Calu3 (cell line): ENCODE data around the gene U2AF1L4. TPM values are rescaled to one million over a fixed set of nuclear protein-coding genes. Genes with fewer than 3 reads are reported as not detected.
A peak's percentile ranks its signal among the peaks of the same experiment; 100 is the strongest.

Source experiments
- BruUV-seq: library from RNA; stranded (reverse); fragments of 400-500 nt; replicated peaks from 2 replicates; lab custom pipeline; 2021; lab: Mats Ljungman, UMichigan
- CTCF ChIA-PET: fragments of 300-600 bp; sonication (Branson Sonifier 250); formaldehyde crosslinking; loops from one replicate; lab custom pipeline; 2022; ENCODE audit warnings: antibody characterized with exemption; lab: Charles Lee
- DNase-seq: peaks from one replicate; pipeline ENCODE4 v3.0.0; 2022
- H3K27ac Mint-ChIP-seq: one replicate; pipeline ENCODE4 v1.8.0; 2022; ENCODE audit warnings: mixed read lengths; ENCODE audit not compliant: unreplicated experiment
- H3K27me3 Mint-ChIP-seq: one replicate; pipeline ENCODE4 v1.8.0; 2022; ENCODE audit warnings: mixed read lengths; ENCODE audit not compliant: unreplicated experiment
- H3K36me3 Mint-ChIP-seq: one replicate; pipeline ENCODE4 v1.8.0; 2022; ENCODE audit warnings: mild to moderate bottlenecking, moderate library complexity, mixed read lengths; ENCODE audit not compliant: insufficient read depth, unreplicated experiment
- H3K4me1 Mint-ChIP-seq: one replicate; pipeline ENCODE4 v1.8.0; 2022; ENCODE audit warnings: mild to moderate bottlenecking, low read depth, mixed read lengths; ENCODE audit not compliant: unreplicated experiment
- H3K4me3 Mint-ChIP-seq: one replicate; pipeline ENCODE4 v1.8.0; 2022; ENCODE audit warnings: mild to moderate bottlenecking, low read depth, moderate library complexity, mixed read lengths; ENCODE audit not compliant: unreplicated experiment
- H3K9me3 Mint-ChIP-seq: one replicate; pipeline ENCODE4 v1.8.0; 2022; ENCODE audit warnings: low read depth, mixed read lengths; ENCODE audit not compliant: unreplicated experiment
- intact Hi-C: fragments of 100-400 bp; cut with micrococcal nuclease; formaldehyde crosslinking; loops from one replicate; pipeline ENCODE4 v1.10.0; 2022; ENCODE audit not compliant: unreplicated experiment
- total RNA-seq: library from RNA; stranded (reverse); gene quantifications from 2 replicates; pipeline ENCODE4 v1.2.3, GENCODE V29; 2022
- TF ChIP-seq, protein P1 (sequence below): fragments of 200-600 bp; IDR thresholded peaks from one replicate; pipeline ENCODE4 v1.8.0; 2022; ENCODE audit warnings: antibody characterized with exemption; ENCODE audit not compliant: unreplicated experiment

The U2AF1L4 gene
- total RNA-seq, 1 experiment from 2014 or later, result 16.2 TPM

DNA sequence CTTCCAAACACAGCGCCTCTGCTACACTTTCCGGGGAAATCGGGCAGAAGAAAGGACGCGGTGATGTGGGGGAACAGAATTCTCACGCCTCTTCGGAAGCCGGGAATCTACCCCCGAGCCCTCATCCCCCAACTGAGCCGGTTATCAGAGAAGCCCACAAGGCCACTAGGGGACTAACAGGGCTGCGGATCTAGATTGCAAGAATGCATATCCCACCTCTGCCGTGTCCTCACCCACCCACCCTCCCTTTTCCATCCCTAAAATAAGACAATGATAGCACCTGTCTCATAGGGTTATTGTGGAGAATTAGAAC, 4.1 kb downstream of the U2AF1L4 start:
- BruUV-seq, result no TSS peak
- H3K4me3 Mint-ChIP-seq, result peak overlapping the region; percentile 97
- peaks cover 80% of the 10 kb centered on the region for H3K36me3 Mint-ChIP-seq
- H3K27me3 Mint-ChIP-seq, result no peaks in the 10 kb centered on the region
- no peaks in the 10 kb centered on the region for H3K9me3 Mint-ChIP-seq
- H3K27ac Mint-ChIP-seq, result peak overlapping the region; percentile 89
- no peak for DNase-seq
- TF ChIP-seq, protein P1, sequence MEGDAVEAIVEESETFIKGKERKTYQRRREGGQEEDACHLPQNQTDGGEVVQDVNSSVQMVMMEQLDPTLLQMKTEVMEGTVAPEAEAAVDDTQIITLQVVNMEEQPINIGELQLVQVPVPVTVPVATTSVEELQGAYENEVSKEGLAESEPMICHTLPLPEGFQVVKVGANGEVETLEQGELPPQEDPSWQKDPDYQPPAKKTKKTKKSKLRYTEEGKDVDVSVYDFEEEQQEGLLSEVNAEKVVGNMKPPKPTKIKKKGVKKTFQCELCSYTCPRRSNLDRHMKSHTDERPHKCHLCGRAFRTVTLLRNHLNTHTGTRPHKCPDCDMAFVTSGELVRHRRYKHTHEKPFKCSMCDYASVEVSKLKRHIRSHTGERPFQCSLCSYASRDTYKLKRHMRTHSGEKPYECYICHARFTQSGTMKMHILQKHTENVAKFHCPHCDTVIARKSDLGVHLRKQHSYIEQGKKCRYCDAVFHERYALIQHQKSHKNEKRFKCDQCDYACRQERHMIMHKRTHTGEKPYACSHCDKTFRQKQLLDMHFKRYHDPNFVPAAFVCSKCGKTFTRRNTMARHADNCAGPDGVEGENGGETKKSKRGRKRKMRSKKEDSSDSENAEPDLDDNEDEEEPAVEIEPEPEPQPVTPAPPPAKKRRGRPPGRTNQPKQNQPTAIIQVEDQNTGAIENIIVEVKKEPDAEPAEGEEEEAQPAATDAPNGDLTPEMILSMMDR, result peak; percentile 26
- peaks cover 25% of the 10 kb centered on the region for H3K4me1 Mint-ChIP-seq
- CTCF ChIA-PET, result interaction anchor here (0.8 to 1.4 kb wide), 4 partner anchors 22 to 139 kb away, joined by 3 to 5 read pairs (median 3); partner anchors contain the start of gene COX6B1
- intact Hi-C loops, result loop anchor here (10.0 kb wide), 1 partner anchor 194 kb away; the partner anchor contains the start of gene LRFN3

- peaks cover 20% of the 10 kb centered on the region for H3K4me1 Mint-ChIP-seq
- intact Hi-C loops, result loop anchor here (10.0 kb wide), 1 partner anchor 194 kb away; the partner anchor contains the start of gene LRFN3
- peak overlapping the region; percentile 97 for H3K4me3 Mint-ChIP-seq
- no peaks in the 10 kb centered on the region for H3K27me3 Mint-ChIP-seq
- no TSS peak for BruUV-seq
- DNase-seq, result peak; percentile 99
- peaks cover 79% of the 10 kb centered on the region for H3K36me3 Mint-ChIP-seq
- peak overlapping the region; percentile 89 for H3K27ac Mint-ChIP-seq
- TF ChIP-seq, protein P1, result no peak
- no peaks in the 10 kb centered on the region for H3K9me3 Mint-ChIP-seq
- CTCF ChIA-PET, result interaction anchor here (0.8 to 1.4 kb wide), 4 partner anchors 22 to 139 kb away, joined by 3 to 5 read pairs (median 3); partner anchors contain the start of gene COX6B1
Measured at GRCh38 chr19:35740423-35741202, 4.6 kb downstream of the U2AF1L4 start.

DNA sequence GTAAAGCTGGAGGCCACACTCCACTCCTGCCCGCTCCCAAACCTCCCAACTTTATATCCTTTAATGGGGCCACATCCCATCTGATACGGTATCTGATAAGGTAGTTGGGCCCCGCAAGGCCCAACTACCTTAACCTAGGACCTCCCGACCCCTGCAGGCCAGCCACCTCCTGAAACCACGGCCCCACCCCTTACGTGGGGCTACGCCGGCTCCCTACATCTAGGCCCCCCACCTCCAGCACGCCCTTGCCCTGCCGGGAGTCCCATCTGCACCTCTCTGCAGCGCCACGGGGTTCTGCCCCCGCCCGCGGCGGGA, 5.2 kb downstream of the U2AF1L4 start:
- Mint-ChIP-seq H3K9me3 (no peaks in the 10 kb centered on the region), H3K4me1 (peaks cover 15% of the 10 kb centered on the region), H3K36me3 (peaks cover 77% of the 10 kb centered on the region), H3K4me3 (peak overlapping the region; percentile 97), H3K27me3 (no peaks in the 10 kb centered on the region), H3K27ac (peak overlapping the region; percentile 89)
- TF ChIP-seq, protein P1, result no peak
- intact Hi-C loops, result loop anchor here (10.0 kb wide), 1 partner anchor 195 kb away; the partner anchor contains the start of gene LRFN3
- CTCF ChIA-PET, result interaction anchor here (1.0 to 1.4 kb wide), 3 partner anchors 21 to 92 kb away, joined by 3 to 5 read pairs (median 3); partner anchors contain the start of gene COX6B1
- no TSS peak for BruUV-seq
- no peak for DNase-seq

GRCh38 chr19:35739275-35740107, 5.7 kb downstream of the U2AF1L4 start:
- CTCF ChIA-PET, result interaction anchor here (1.3 to 1.4 kb wide), 2 partner anchors 21 to 80 kb away, joined by 3 read pairs; no protein-coding TSS in a partner anchor
- H3K4me1 Mint-ChIP-seq, result peaks cover 13% of the 10 kb centered on the region
- intact Hi-C loops, result loop anchor here (10.0 kb wide), 1 partner anchor 195 kb away; the partner anchor contains the start of gene LRFN3
- BruUV-seq, result no TSS peak
- H3K27me3 Mint-ChIP-seq, result no peaks in the 10 kb centered on the region
- peaks cover 77% of the 10 kb centered on the region for H3K36me3 Mint-ChIP-seq
- DNase-seq, result no peak
- TF ChIP-seq, protein P1, result no peak
- H3K9me3 Mint-ChIP-seq, result no peaks in the 10 kb centered on the region
- H3K4me3 Mint-ChIP-seq, result peak overlapping the region; percentile 97
- H3K27ac Mint-ChIP-seq, result peak overlapping the region; percentile 72
